K562 (cell line): ENCODE measurements around the gene METTL24. TPM values are rescaled to one million over a fixed set of nuclear protein-coding genes. Genes with fewer than 3 reads are reported as not detected.
"Not testable (repeated sequence)": the region's sequence is repeated elsewhere in the genome, so short reads cannot be mapped to it uniquely, and the experiment has no call there.

Experiments
- ATAC-seq: fragments of 200-7000 bp; cut with Tn5 transposase; 3 replicates; pipeline ENCODE4 v1.9.1; 2020; ENCODE audit warnings: moderate library complexity
- BruUV-seq: library from RNA; stranded (reverse); fragments of 400-500 nt; replicated peaks from 2 replicates; lab custom pipeline; 2021; lab: Mats Ljungman, UMichigan
- CTCF ChIA-PET: fragments of 300-600 bp; formaldehyde crosslinking; extraction: SDS; loops from one replicate; lab custom pipeline; 2021; ENCODE audit warnings: low intra/inter-chr PET ratio; lab: Yijun Ruan, JAX
- POLR2A ChIA-PET: fragments of 300-600, 350-650 bp; sonication (Branson Sonifier 250); formaldehyde crosslinking; extraction: SDS; loops from one replicate; lab custom pipeline; 2021; ENCODE audit warnings: antibody characterized with exemption, inconsistent platforms; lab: Yijun Ruan, JAX
- DNase-seq, 4 experiments: peaks; one replicate each; pipeline versions ENCODE4 v3.0.0 to v3.0.0-alpha.2; 2011 to 2018; ENCODE audit warnings: low spot score in 3 of 4, mixed read lengths in 3 of 4; ENCODE audit errors: extremely low read depth in 1 of 4
- FAIRE-seq: peaks from 2 replicates; lab custom pipeline; 2011; peaks lifted over from hg19 to GRCh38; lab: Jason Lieb, UNC
- H2AFZ ChIP-seq: 2 replicates; pipeline ENCODE4 v1.6.0; 2011; ENCODE audit warnings: low read depth, low read length, control low read depth, inconsistent platforms
- H3K27ac ChIP-seq: fragments of 200-600 bp; 3 replicates; pipeline ENCODE4 v1.8.0; 2011; ENCODE audit warnings: low read depth, mild to moderate bottlenecking, control low read depth, inconsistent platforms, low read length, moderate library complexity, mixed read lengths; ENCODE audit errors: extremely low read depth
- H3K27me3 ChIP-seq, 2 experiments: fragments of 300-600 bp in 1 of 2; 2 replicates in 1 of 2; 3 replicates in 1 of 2; pipeline versions ENCODE4 v1.6.0 to v1.8.0; 2011; ENCODE audit warnings: inconsistent platforms in 2 of 2, low read length in 2 of 2, mild to moderate bottlenecking in 1 of 2, mixed read lengths in 1 of 2, moderate library complexity in 1 of 2; ENCODE audit not compliant: control insufficient read depth in 2 of 2, insufficient read depth in 2 of 2
- H3K36me3 ChIP-seq: fragments of 300-600 bp; 3 replicates; pipeline ENCODE4 v1.8.0; 2011; ENCODE audit warnings: mild to moderate bottlenecking, low read length, inconsistent platforms; ENCODE audit not compliant: control insufficient read depth, insufficient read depth
- H3K4me1 ChIP-seq, 2 experiments: fragments of 200-600 bp in 1 of 2; replicated peaks in 1 of 2; 2 replicates in 1 of 2; 3 replicates in 1 of 2; pipeline versions ENCODE4 v1.5.1 to v1.8.0; 2011; ENCODE audit warnings: inconsistent platforms in 2 of 2, low read length in 2 of 2, mild to moderate bottlenecking in 1 of 2, mixed read lengths in 1 of 2, moderate library complexity in 1 of 2; ENCODE audit not compliant: control insufficient read depth in 2 of 2, insufficient read depth in 2 of 2
- H3K4me2 ChIP-seq: 2 replicates; pipeline ENCODE4 v1.6.1; 2011; ENCODE audit warnings: low read length, control low read depth, inconsistent platforms, mixed read lengths; ENCODE audit not compliant: insufficient read depth
- H3K4me3 ChIP-seq: fragments of 200-600 bp; sonication (generic), shearing (Covaris generic); 2 replicates; pipeline ENCODE4 v1.5.1; 2016; ENCODE audit warnings: control low read depth, inconsistent platforms
- H3K79me2 ChIP-seq: fragments of 200-600 bp; 3 replicates; pipeline ENCODE4 v1.8.0; 2011; ENCODE audit warnings: low read length, inconsistent platforms; ENCODE audit not compliant: control insufficient read depth, insufficient read depth
- H3K9ac ChIP-seq, 2 experiments: 2 replicates each; pipeline versions ENCODE4 v1.6.0 to v1.6.1; 2011; ENCODE audit warnings: low read depth in 2 of 2, low read length in 2 of 2, control low read depth in 1 of 2, inconsistent platforms in 1 of 2, mild to moderate bottlenecking in 1 of 2, mixed read lengths in 1 of 2; ENCODE audit not compliant: insufficient read depth in 1 of 2
- H3K9me1 ChIP-seq: one replicate; pipeline ENCODE4 v1.6.0; 2011; ENCODE audit warnings: inconsistent platforms, mild to moderate bottlenecking, low read length, moderate library complexity; ENCODE audit not compliant: control insufficient read depth, insufficient read depth
- H3K9me3 ChIP-seq: replicated peaks from 2 replicates; pipeline ENCODE4 v1.5.1; 2011; ENCODE audit warnings: low read depth, low read length, inconsistent platforms; ENCODE audit not compliant: control insufficient read depth, insufficient read depth
- H4K20me1 ChIP-seq: replicated peaks from 2 replicates; pipeline ENCODE4 v1.6.1; 2011; ENCODE audit warnings: low read length, inconsistent platforms, mixed read lengths; ENCODE audit not compliant: control insufficient read depth, insufficient read depth
- ARNT ChIP-seq, 2 experiments: fragments of 450-650 bp; IDR thresholded peaks; 2 replicates each; pipeline ENCODE4 v1.6.1; 2016; ENCODE audit warnings: mild to moderate bottlenecking in 1 of 2
- FOXK2 ChIP-seq, 2 experiments: fragments of 450-650 bp; IDR thresholded peaks in 1 of 2; conservative IDR thresholded peaks in 1 of 2; 2 replicates each; pipeline ENCODE4 v1.6.1; 2016; ENCODE audit warnings: low read depth in 2 of 2, mild to moderate bottlenecking in 1 of 2
- SMAD2 ChIP-seq: fragments of 150-350 bp; IDR thresholded peaks from 2 replicates; pipeline ENCODE4 v1.6.1; 2014; ENCODE audit warnings: low read depth, mild to moderate bottlenecking, low read length
- SMARCA4 ChIP-seq: fragments of 450-650 bp; IDR thresholded peaks from 2 replicates; pipeline ENCODE4 v1.6.1; 2016
- ZZZ3 ChIP-seq: fragments of 450-650 bp; IDR thresholded peaks from 2 replicates; pipeline ENCODE4 v1.6.1; 2016; ENCODE audit warnings: antibody characterized with exemption, mild to moderate bottlenecking, moderate library complexity
- WGBS: fragments of 100-300 bp; shearing (Covaris generic); methylation state at CpG from one replicate; pipeline ENCODE4 v1.1.6; 2016; ENCODE audit warnings: low coverage, mixed read lengths; ENCODE audit not compliant: insufficient coverage; ENCODE audit errors: missing lambda C conversion rate; 5-methylcytosine and 5-hydroxymethylcytosine counted together
- in situ Hi-C: fragments of 300-500 bp; cut with MboI; formaldehyde crosslinking; loops from 4 replicates; pipeline ENCODE4 v1.15.0; 2018; ENCODE audit warnings: inconsistent platforms, mixed read lengths
- intact Hi-C: fragments of 100-400 bp; cut with micrococcal nuclease; formaldehyde crosslinking; loops from 2 replicates; pipeline ENCODE4 v1.14.2; 2022
- polyA plus RNA-seq, 8 experiments: library from polyadenylated mRNA; depleted of rRNA in 4 of 8; stranded (reverse) in 5 of 8; unstranded in 3 of 8; fragments of >200 nt; fragmentation: Nextera tagmentation in 2 of 8; fragmentation: Illumina TruSeq in 1 of 8; extraction: Ambion mirVana in 2 of 8; extraction: Trizol in 1 of 8; gene quantifications; 2 replicates each; pipeline versions ENCODE4 v1.2.1 to v1.2.3, GENCODE V29; 2011 to 2014; ENCODE audit warnings: inconsistent platforms in 1 of 8, missing spikeins in 1 of 8
- total RNA-seq, 7 experiments: library from RNA; depleted of rRNA in 6 of 7; stranded (reverse); fragments of >200 nt in 6 of 7; fragmentation: Illumina TruSeq in 2 of 7; extraction: Trizol in 2 of 7; gene quantifications; 2 replicates each; pipeline versions ENCODE4 v1.2.1 to v1.2.3, GENCODE V29; 2011 to 2021; ENCODE audit warnings: low replicate concordance in 1 of 7
- TF ChIP-seq, protein P1 (sequence below), 2 experiments: fragments of 450-650 bp in 1 of 2; IDR thresholded peaks; 2 replicates each; pipeline ENCODE4 v1.6.1; 2011 to 2017; ENCODE audit warnings: low read depth in 2 of 2, antibody characterized with exemption in 1 of 2, borderline replicate concordance in 1 of 2, low read length in 1 of 2, mild to moderate bottlenecking in 1 of 2, mixed read lengths in 1 of 2; ENCODE audit not compliant: control insufficient read depth in 1 of 2

Gene METTL24
- total and polyA plus RNA-seq, 9 of the 15 experiments (the other 6 are each of a cell fraction or from before 2014, with no cell fraction given): not detected

DNA sequence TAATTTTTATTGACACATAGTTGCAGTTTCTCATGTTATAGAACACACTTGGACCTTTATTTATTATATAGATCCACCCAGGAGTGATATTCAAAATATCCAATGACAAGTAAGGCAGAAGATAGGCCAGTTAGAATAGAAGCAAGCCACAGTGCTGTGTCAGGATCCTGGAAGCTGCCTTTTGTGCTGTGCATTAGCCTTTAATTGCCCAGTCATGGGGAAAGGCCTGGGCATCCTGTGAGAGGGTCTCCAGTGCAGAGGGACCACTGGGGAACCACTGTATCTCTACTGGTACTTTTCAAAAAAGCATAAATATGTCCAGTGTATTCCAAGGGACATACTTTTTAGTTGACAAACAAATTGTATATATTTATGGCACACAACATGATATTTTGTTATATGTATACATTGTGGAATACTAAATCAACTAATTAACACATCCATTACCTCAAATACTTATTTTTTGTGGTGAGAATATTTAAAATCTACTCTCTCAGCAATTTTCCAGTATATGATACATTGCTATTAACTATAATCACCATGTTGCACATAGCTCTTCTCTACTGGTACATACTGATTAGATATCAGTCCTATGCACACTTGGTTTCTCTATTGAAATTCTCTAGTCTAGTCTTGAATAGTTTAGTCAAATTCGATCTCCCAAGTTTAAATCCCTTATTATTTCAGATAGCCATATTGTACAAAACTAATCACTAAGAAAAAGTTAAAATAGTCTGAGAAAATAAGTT lies 118.4 kb downstream of the METTL24 start (continued):
- no peak for TF ChIP-seq FOXK2 (conservative IDR thresholded peaks at IDR 0.05 in 1 of 2, IDR thresholded peaks at IDR 0.05 in 1 of 2; ENCODE audit: low read depth in 2 of 2)
- no peak for TF ChIP-seq SMAD2
- TF ChIP-seq SMARCA4: peak; percentile 28; the same call in 1 of the 2 replicates
- no peak for TF ChIP-seq ZZZ3
- TF ChIP-seq ARNT (IDR thresholded peaks at IDR 0.05): no peak
- TF ChIP-seq, protein P1, sequence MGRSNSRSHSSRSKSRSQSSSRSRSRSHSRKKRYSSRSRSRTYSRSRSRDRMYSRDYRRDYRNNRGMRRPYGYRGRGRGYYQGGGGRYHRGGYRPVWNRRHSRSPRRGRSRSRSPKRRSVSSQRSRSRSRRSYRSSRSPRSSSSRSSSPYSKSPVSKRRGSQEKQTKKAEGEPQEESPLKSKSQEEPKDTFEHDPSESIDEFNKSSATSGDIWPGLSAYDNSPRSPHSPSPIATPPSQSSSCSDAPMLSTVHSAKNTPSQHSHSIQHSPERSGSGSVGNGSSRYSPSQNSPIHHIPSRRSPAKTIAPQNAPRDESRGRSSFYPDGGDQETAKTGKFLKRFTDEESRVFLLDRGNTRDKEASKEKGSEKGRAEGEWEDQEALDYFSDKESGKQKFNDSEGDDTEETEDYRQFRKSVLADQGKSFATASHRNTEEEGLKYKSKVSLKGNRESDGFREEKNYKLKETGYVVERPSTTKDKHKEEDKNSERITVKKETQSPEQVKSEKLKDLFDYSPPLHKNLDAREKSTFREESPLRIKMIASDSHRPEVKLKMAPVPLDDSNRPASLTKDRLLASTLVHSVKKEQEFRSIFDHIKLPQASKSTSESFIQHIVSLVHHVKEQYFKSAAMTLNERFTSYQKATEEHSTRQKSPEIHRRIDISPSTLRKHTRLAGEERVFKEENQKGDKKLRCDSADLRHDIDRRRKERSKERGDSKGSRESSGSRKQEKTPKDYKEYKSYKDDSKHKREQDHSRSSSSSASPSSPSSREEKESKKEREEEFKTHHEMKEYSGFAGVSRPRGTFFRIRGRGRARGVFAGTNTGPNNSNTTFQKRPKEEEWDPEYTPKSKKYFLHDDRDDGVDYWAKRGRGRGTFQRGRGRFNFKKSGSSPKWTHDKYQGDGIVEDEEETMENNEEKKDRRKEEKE (IDR thresholded peaks at IDR 0.05; ENCODE audit: borderline replicate concordance in 1 of 2, control insufficient read depth in 1 of 2, low read depth in 2 of 2, low read length in 1 of 2): no peak

- H2AFZ ChIP-seq, ATAC-seq, FAIRE-seq, BruUV-seq, H3K27ac ChIP-seq, CTCF ChIA-PET, H3K4me1 ChIP-seq, H3K27me3 ChIP-seq, H3K36me3 ChIP-seq, H4K20me1 ChIP-seq, H3K9me1 ChIP-seq, H3K79me2 ChIP-seq, intact Hi-C loops, H3K4me3 ChIP-seq, H3K9me3 ChIP-seq, H3K9ac ChIP-seq, H3K4me2 ChIP-seq, in situ Hi-C loops, DNase-seq: not testable (repeated sequence)
- WGBS: 83% methylated on average over 1 of the region's 1 CpG
- POLR2A ChIA-PET: interaction anchor here (1.0 kb wide), 1 partner anchor 32 kb away, joined by 3 read pairs; no protein-coding TSS in a partner anchor
These were observed 122.1 kb downstream of the METTL24 start for GRCh38 chr6:110236007-110236406.
